Subcutaneous adipose tissue (tissue), 4 donors: ENCODE measurements around the gene TAS2R43. TPM values are rescaled to one million over a fixed set of nuclear protein-coding genes. Genes with fewer than 3 reads are reported as not detected.

Experiments used
- small RNA-seq: library from RNA; depleted of rRNA; stranded (forward); fragments of <200 nt; gene quantifications from one replicate; pipeline ENCODE3, GENCODE V24; 2016
- total RNA-seq, 4 donors: library from RNA; depleted of rRNA; stranded (reverse); fragments of >200 nt; gene quantifications; one replicate each; pipeline ENCODE4 v1.1.0, GENCODE V29; 2016
- TF ChIP-seq, protein P1 (sequence below): fragments of 450-650 bp; IDR thresholded peaks from one replicate; pipeline ENCODE4 v1.5.1; 2016; ENCODE audit warnings: low read depth, mild to moderate bottlenecking, control low read depth, antibody characterized with exemption, moderate library complexity

TAS2R43 gene
- total RNA-seq, 4 donors from 2014 or later: 1.7 to 5.5 (median 3.6) TPM

- TF ChIP-seq, protein P1, sequence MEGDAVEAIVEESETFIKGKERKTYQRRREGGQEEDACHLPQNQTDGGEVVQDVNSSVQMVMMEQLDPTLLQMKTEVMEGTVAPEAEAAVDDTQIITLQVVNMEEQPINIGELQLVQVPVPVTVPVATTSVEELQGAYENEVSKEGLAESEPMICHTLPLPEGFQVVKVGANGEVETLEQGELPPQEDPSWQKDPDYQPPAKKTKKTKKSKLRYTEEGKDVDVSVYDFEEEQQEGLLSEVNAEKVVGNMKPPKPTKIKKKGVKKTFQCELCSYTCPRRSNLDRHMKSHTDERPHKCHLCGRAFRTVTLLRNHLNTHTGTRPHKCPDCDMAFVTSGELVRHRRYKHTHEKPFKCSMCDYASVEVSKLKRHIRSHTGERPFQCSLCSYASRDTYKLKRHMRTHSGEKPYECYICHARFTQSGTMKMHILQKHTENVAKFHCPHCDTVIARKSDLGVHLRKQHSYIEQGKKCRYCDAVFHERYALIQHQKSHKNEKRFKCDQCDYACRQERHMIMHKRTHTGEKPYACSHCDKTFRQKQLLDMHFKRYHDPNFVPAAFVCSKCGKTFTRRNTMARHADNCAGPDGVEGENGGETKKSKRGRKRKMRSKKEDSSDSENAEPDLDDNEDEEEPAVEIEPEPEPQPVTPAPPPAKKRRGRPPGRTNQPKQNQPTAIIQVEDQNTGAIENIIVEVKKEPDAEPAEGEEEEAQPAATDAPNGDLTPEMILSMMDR: no peak
These were observed 32.3 kb downstream of the TAS2R43 start for GRCh38 chr12:11059784-11060183.

DNA sequence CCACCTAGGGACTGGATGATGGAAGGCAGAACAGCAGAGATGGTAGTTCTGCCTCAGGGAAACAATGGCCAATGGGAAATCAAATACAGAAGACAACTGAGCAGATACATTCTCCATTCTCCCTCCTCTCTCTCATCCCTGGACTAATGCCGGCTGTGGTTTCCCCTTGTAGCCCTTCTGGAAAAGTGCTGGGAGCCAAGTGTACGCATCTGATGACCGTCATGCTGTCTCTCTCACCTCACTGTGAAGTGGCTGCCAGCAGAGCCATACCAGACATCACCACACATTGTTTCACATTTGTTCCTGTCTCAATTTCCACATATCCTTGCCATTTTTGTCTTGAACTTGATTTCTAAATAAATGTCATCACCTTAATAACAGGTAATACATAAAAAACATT, 33.1 kb downstream of the TAS2R43 start:
- TF ChIP-seq, protein P1: no peak

- TF ChIP-seq, protein P1: no peak
These were observed 36.8 kb downstream of the TAS2R43 start for GRCh38 chr12:11055306-11055705.

Small RNA genes within 50 kb of the gene (small RNA-seq; reads per million reads assigned to genes)
- gene AC018630.1: not detected

Other genes with a start within 250 kb of the TAS2R43 start
- 1 to 10 TPM in 3 of 4 donors, not detected in 1; 2.4 to 6.5 (median 3.8) TPM for gene PRR4, start 242.8 kb downstream of the TAS2R43 start, total RNA-seq
- gene PRH1, start 208.1 kb downstream of the TAS2R43 start, total RNA-seq: 10 to 100 TPM; 17.5 to 39.8 (median 34.3) TPM
- 1 to 10 TPM; 1.8 to 5.5 (median 3.9) TPM for gene TAS2R13, start 182.8 kb downstream of the TAS2R43 start, total RNA-seq
- gene PRH2, start 163.1 kb downstream of the TAS2R43 start, total RNA-seq: not detected
- 1 to 10 TPM; 4.1 to 5.8 (median 4.1) TPM for gene TAS2R14, start 153.1 kb downstream of the TAS2R43 start, total RNA-seq
- 1 to 10 TPM; 3.4 to 4.6 (median 3.9) TPM for gene TAS2R50, start 105.4 kb downstream of the TAS2R43 start, total RNA-seq
- gene TAS2R20, start 94.0 kb downstream of the TAS2R43 start, total RNA-seq: 1 to 10 TPM; 3.0 to 6.2 (median 5.0) TPM
- gene TAS2R19, start 69.7 kb downstream of the TAS2R43 start, total RNA-seq: 1 to 10 TPM; 5.7 to 8.8 (median 6.2) TPM
- 1 to 10 TPM; 3.4 to 7.6 (median 6.0) TPM for gene TAS2R31, start 60.9 kb downstream of the TAS2R43 start, total RNA-seq
- gene TAS2R46, start 30.0 kb downstream of the TAS2R43 start, total RNA-seq: 1 to 10 TPM; 1.9 to 4.5 (median 2.4) TPM
- gene TAS2R30, start 42.3 kb upstream of the TAS2R43 start, total RNA-seq: 10 to 100 TPM in 2 of 4 donors, 1 to 10 TPM in 2; 5.1 to 17.9 (median 11.8) TPM
- gene SMIM10L1, start 78.9 kb upstream of the TAS2R43 start, total RNA-seq: 1 to 10 TPM; 5.7 to 8.0 (median 7.4) TPM
- gene TAS2R42, start 94.6 kb upstream of the TAS2R43 start, total RNA-seq: not detected
- gene PRB3, start 177.4 kb upstream of the TAS2R43 start, total RNA-seq: not detected
- not detected for gene PRB4, start 218.1 kb upstream of the TAS2R43 start, total RNA-seq